GM21447 (cell line): ENCODE data around the gene LRBA.
A peak's percentile ranks its signal among the peaks of the same experiment; 100 is the strongest.
"Not testable (repeated sequence)": the region's sequence is repeated elsewhere in the genome, so short reads cannot be mapped to it uniquely, and the experiment has no call there.

ENCODE experiments used
- ATAC-seq: cut with Tn5 transposase; IDR thresholded peaks from one replicate; pipeline ENCODE4 v1.9.1; 2021; ENCODE audit not compliant: unreplicated experiment

Gene LRBA

DNA sequence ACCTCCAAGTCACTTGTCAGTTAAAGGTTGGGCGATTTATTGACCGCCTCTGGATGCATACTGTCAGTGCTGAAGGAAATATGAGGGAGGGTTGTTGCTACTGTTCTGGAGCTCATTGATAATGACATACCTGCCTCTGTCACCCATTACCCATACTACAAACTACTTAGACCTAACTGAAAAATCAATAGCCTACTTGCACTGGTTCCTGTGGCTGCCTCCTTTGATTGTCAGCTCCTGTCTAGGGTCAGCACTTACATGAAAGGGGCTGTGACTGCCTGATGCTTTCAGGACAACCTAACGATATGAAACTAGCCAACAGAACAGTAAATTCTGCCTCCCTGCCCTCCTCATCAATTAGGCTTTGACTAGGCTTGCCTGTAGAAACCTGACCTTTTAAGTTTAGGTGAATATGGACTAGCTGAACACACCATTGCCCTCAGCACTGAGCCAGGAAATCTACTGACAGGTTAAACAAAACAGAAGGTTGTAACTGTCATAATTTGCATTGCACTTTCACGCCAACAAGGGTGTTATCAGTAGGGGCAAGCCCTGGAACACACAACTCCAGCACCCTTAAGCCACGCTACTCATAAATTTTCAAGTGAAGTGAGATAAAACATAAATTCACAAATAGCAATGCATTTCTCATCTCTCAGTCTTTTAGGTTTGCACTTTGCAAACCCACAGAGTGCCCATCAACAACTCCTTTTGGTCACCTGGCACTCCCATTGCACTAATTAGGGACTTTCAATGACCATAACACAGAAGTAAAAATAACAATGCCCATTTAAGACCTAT, 442.2 kb downstream of the LRBA start:
- ATAC-seq, result peak; percentile 50

GRCh38 chr4:150570862-150571261, 444.2 kb downstream of the LRBA start:
- ATAC-seq, result no peak

GRCh38 chr4:150569998-150570535, 445.0 kb downstream of the LRBA start:
- ATAC-seq, result no peak

- ATAC-seq, result no peak
Observed at GRCh38 chr4:150569384-150569987, 445.6 kb downstream of the LRBA start.

- no peak for ATAC-seq
Observed at GRCh38 chr4:150567070-150567469, 448.0 kb downstream of the LRBA start.

DNA sequence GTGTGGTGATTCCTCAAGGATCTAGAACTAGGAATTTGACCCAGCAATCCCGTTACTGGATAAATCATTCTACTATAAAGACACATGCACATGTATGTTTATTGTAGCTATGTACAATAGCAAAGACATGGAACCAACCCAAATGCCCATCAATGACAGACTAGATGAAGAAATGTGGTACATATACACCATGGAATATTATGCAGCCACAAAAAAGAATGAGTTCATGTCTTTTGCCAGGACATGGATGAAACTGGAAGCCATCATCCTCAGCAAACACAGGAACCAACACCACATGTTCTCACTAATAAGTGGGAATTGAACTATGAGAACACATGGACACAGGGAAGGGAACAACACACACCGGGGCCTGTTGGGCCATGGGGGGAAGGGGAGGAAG, 450.1 kb downstream of the LRBA start:
- ATAC-seq, result not testable (repeated sequence)

DNA sequence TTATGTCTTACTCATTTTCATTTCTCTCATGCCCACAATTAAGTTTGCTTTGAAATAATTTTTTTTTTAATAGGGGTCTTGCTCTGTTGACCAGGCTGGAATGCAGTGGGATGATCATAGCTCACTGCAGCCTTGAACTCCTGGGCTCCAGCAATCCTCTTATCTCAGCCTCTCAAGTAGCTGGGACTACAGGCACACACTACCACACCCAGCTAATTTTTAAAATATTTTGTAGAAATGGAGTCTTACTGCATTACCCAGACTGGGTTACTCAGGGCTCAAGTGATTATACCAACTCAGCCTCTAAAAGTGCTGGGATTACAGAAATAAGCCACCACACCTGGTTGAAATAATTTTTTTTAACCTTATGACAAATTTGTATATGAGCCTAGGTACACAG, 452.3 kb downstream of the LRBA start:
- no peak for ATAC-seq

- no peak for ATAC-seq
Observed at GRCh38 chr4:150562250-150562649, 452.8 kb downstream of the LRBA start.

DNA sequence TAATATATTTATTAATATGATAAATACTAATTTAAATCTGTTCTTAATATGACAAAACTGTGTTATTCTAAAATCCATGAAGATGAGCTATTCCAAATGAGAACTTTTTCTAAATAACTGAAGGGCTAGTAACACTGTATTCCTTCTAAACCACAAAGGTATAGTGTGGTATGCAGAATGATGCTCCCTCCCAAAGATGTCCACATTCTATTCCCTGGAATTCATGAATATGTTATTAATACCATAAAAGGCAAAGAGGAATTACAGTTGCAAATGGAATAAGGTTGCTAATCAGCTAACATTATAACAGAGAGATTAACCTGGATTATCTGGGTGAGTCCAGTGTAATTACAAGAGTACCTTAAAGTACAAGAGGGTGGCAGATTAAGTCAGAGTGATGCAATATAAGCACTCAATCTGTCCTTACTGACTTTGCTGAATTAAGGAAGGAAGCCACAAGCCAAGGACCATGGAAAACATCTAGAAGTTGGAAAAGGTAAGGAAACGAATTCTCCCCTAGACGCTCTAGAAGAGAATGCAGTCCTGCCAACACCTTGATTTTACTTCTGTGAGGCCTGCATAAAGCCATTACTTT, 453.8 kb downstream of the LRBA start:
- no peak for ATAC-seq

DNA sequence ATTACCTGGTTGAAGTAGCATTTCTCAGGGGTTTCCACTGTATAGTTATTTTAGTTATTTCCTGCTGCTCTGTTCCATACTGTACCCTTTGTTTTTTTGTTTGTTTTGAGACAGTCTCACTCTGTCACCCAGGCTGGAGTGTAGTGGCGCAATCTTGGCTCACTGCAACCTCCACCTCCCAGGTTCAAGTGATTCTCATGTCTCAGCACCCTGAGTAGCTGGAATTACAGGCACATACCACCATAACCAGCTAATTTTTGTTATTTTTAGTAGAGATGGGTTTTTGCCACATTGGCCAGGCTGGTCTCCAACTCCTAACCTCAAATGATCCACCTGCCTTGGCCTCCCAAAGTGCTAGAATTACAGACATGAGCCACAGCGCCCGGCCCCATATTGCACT, 457.3 kb downstream of the LRBA start:
- ATAC-seq, result not testable (repeated sequence)

- ATAC-seq, result no peak
Observed at GRCh38 chr4:150547154-150547838, 467.8 kb downstream of the LRBA start.

GRCh38 chr4:150546286-150546685, 468.8 kb downstream of the LRBA start:
- no peak for ATAC-seq

DNA sequence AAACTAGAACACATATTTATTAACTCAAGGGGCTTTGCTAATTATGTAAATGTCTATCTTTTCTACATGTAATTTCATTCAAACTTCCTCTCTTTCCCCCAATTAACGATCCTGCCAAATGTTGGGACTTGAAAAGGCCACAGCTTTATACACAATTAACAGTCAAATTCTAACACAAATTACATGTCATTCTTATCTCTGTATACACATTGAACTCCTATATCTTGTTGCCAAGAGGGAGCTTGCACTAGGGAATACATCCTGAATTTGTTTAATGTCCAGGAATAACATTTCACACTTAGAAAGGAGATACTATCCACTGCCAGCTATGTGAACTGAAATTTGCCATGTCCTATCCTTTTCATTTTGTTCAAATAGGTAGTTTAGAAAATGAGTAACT, 472.0 kb downstream of the LRBA start:
- ATAC-seq, result no peak

GRCh38 chr4:150541681-150542080, 473.4 kb downstream of the LRBA start:
- no peak for ATAC-seq

DNA sequence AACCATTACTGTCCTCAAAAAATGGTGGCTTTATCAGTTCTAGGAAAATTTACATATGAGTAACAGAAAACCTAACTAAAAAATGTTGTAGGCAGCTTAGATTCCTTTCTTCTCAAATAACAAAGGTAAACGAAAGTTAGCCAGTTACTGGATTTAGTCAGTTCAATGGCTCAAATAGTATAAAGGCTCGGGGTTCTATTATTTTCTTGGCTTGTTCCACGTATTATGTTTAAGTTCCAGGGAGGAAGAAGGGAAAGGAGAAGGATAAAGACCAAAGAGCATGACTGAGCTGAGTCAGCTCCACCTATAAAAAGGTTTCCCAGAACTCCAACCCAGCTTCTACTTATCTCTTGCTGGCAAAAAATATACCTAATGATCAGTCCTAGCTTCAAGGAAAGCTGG, 474.1 kb downstream of the LRBA start:
- ATAC-seq, result no peak

DNA sequence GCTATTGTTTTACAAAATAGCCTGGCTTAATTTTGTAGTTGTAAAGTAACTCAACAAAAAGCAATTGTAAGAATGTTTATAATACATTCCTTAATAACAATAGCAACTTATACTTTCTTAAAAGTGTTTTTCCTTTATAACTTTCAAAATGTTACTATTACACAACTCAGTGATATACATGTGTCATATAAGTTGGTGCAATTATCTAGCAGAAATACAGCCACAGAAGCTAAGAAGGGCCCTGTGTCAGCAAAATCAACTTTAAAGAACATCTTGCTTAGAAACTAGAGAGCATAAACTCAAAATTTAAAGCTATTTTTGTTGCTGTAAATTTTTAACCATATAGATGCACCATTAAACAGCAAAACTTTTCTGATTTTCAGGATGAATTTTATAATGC, 474.5 kb downstream of the LRBA start:
- no peak for ATAC-seq

GRCh38 chr4:150537911-150538310, 477.2 kb downstream of the LRBA start:
- not testable (repeated sequence) for ATAC-seq

- ATAC-seq, result no peak
Observed at GRCh38 chr4:150534818-150535217, 480.3 kb downstream of the LRBA start.

DNA sequence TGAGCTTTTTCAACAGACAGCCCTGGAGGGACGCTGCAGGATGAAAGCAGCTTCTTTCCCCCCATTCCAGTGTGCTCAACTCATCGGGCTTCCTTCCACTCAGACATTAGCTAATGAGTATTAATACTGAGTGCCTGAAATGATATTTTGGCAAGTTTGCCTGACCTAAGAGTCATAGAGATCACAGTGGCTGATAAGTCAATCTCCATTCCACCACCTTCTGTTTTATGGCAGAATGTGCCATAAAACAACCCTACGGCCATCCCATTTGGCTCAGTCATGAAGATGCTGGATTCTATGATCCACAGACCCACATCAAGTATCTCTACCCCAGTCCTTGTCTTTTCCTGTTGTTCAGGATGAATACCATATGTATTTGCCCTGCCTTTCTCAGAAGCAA, 481.4 kb downstream of the LRBA start:
- no peak for ATAC-seq

DNA sequence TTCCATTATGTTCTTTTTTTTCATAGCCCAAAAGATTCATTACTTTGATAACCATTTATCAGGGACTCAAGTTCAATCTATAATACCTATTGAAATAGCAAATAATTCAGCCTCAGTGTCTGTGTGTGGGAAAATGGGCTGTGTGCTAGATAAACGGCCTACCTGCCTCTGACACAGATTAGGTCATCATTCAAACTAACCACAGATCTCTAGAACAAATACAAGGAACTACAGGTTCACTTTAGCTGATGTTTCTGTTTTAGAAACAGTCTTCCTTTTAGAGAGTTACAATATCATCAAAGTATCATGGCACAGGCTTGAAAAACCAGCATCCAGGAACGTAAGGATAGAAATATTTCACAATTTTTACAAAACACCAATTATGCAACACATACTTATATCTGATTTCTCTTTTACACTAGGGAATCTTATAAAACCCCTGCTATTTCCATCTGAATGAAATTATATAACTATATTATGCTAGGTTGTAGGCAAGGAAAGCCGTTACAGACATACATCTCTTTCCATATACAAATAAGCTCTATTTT, 489.7 kb downstream of the LRBA start:
- ATAC-seq, result no peak

- no peak for ATAC-seq
Observed at GRCh38 chr4:150518559-150518958, 496.5 kb downstream of the LRBA start.
